GM06990 (cell line): ENCODE data around the gene MRPS14.

Source experiments
- DNase-seq: peaks from one replicate; pipeline ENCODE4 v3.0.0-alpha.2; 2011; ENCODE audit not compliant: insufficient read length; ENCODE audit errors: extremely low read depth
- H3K27me3 ChIP-seq: replicated peaks from 2 replicates; pipeline ENCODE4 v1.6.0; 2011; ENCODE audit warnings: low read length; ENCODE audit not compliant: control insufficient read depth, insufficient read depth
- H3K36me3 ChIP-seq: 2 replicates; pipeline ENCODE4 v1.5.1; 2011; ENCODE audit warnings: low read length; ENCODE audit not compliant: control insufficient read depth, insufficient read depth
- H3K4me3 ChIP-seq: replicated peaks from 2 replicates; pipeline ENCODE4 v1.5.1; 2011; ENCODE audit warnings: low read depth, mild to moderate bottlenecking, control low read depth, low read length
- CTCF ChIP-seq: IDR thresholded peaks from 2 replicates; pipeline ENCODE4 v1.5.1; 2011; ENCODE audit warnings: low read length, control low read depth, mild to moderate bottlenecking, inconsistent platforms; ENCODE audit not compliant: insufficient read depth, poor library complexity, severe bottlenecking

MRPS14 gene

GRCh38 chr1:175023043-175023921 lies at the start of gene MRPS14:
MRPS14 (minus strand) TSS chr1:175023425; CDS start chr1:175023408, 17 bp downstream.
- TF ChIP-seq CTCF: no peak
- peak; percentile 100 for DNase-seq
- Histone ChIP-seq H3K36me3 (peaks cover 2% of the 10 kb centered on the region; the same call in 1 of the 2 replicates), H3K4me3 (peak within 1 kb of the TSS; percentile 82), H3K27me3 (no peaks in the 10 kb centered on the region)

- peak; percentile 29 for DNase-seq
- no peak for TF ChIP-seq CTCF
Measured at GRCh38 chr1:175072099-175072951, 49.1 kb upstream of the MRPS14 start.

GRCh38 chr1:175071276-175071943 lies 48.2 kb upstream of the MRPS14 start:
- DNase-seq: no peak
- Histone ChIP-seq H3K4me3 (no peak overlapping the region), H3K27me3 (no peaks in the 10 kb centered on the region; the same call in 1 of the 2 replicates), H3K36me3 (no peaks in the 10 kb centered on the region)
- no peak for TF ChIP-seq CTCF

More at GRCh38 chr1:175072099-175072951, 49.1 kb upstream of the MRPS14 start:
- no peaks in the 10 kb centered on the region; the same call in 1 of the 2 replicates for H3K27me3 ChIP-seq
- no peak overlapping the region for H3K4me3 ChIP-seq
- H3K36me3 ChIP-seq: no peaks in the 10 kb centered on the region

GRCh38 chr1:175070818-175071217 lies 47.6 kb upstream of the MRPS14 start:
- no peaks in the 10 kb centered on the region for H3K36me3 ChIP-seq
- no peak for DNase-seq
- H3K4me3 ChIP-seq: no peak overlapping the region
- TF ChIP-seq CTCF: no peak
- H3K27me3 ChIP-seq: no peaks in the 10 kb centered on the region; the same call in 1 of the 2 replicates

DNA sequence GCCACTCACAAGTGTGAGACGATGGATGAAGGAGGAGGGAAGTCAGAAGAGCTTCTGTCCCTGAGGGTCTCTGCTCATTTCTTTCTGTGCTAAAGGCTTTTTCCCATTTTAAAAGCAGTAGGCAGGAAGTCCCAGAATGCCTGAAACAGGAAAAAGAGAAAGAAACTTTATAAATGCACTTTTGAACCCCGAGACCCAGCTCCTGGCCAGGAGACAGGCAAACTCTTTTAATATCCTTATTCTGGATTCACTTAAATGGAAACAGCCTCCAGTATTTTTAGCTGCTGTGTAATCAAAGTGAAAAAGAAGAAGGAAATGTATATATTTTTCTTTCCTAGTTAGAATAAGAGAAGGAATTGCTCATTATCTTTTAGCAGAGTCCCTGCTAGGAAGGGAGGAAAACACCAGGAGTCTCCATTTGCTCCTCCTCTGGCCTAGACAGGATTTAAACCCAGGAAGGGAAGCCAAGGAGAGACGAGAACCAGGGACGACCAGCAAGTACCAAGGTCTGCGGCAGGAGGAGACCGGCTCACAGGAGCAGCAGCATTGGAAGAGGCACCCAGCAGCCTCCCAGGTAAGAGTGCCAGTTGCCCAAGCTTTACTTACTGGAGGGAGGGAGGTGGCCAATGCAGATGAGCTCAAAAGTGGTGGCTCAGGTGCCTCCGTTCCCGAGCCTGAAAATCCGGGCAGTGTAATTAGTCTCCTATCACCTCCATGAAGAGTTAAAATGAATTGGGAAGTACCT lies 44.3 kb upstream of the MRPS14 start, which contains the start of gene TNN:
Gene TNN, plus strand, starts transcription at position 472 of the 745 bp plus-strand sequence. CDS start 9,586 bp downstream, outside the sequence.
- no peak for TF ChIP-seq CTCF
- no peak for DNase-seq
- Histone ChIP-seq H3K4me3 (no peak within 1 kb of the TSS), H3K27me3 (no peaks in the 10 kb centered on the region; the same call in 1 of the 2 replicates), H3K36me3 (no peaks in the 10 kb centered on the region)
